NCI-H446 (cell line): Measurements from ENCODE around the gene IL13.
"Not testable (repeated sequence)": the region's sequence is repeated elsewhere in the genome, so short reads cannot be mapped to it uniquely, and the experiment has no call there.

Source experiments
- DNase-seq, 2 experiments: peaks; one replicate each; lab custom pipeline; 2025; lab: John Stamatoyannopoulos, UW

Gene IL13

GRCh38 chr5:132688536-132689339 lies 30.8 kb downstream of the IL13 start:
- no peak for DNase-seq

GRCh38 chr5:132689513-132689912 lies 31.5 kb downstream of the IL13 start:
- no peak for DNase-seq

- DNase-seq = no peak
Observed at GRCh38 chr5:132690156-132690555, 32.2 kb downstream of the IL13 start.

GRCh38 chr5:132691755-132692631 lies 34.0 kb downstream of the IL13 start:
- not testable (repeated sequence) for DNase-seq

GRCh38 chr5:132692632-132692967 lies 34.6 kb downstream of the IL13 start:
- no peak for DNase-seq

- DNase-seq = no peak
Observed at GRCh38 chr5:132695956-132696355, 38.0 kb downstream of the IL13 start.

- no peak for DNase-seq
Observed at GRCh38 chr5:132704875-132705274, 46.9 kb downstream of the IL13 start.

- no peak for DNase-seq
Observed at GRCh38 chr5:132708645-132709044, 50.7 kb downstream of the IL13 start.
